Kidney capillary endothelial cell (primary cell): ENCODE data around the gene NPR2.

ENCODE experiments used
- DNase-seq: peaks from one replicate; pipeline ENCODE4 v3.0.0-alpha.2; 2018; ENCODE audit warnings: low spot score

NPR2 gene

GRCh38 chr9:35834260-35835215 lies 43.1 kb downstream of the NPR2 start:
- DNase-seq = no peak

- DNase-seq = no peak
Measured at GRCh38 chr9:35835216-35835632, 43.8 kb downstream of the NPR2 start.

- no peak for DNase-seq
Measured at GRCh38 chr9:35835766-35836165, 44.4 kb downstream of the NPR2 start.

GRCh38 chr9:35836595-35836994 lies 45.2 kb downstream of the NPR2 start:
- DNase-seq = no peak

- DNase-seq = no peak
Measured at GRCh38 chr9:35839926-35840325, 48.5 kb downstream of the NPR2 start.

GRCh38 chr9:35840881-35841644 lies 49.7 kb downstream of the NPR2 start:
- no peak for DNase-seq

GRCh38 chr9:35841645-35841900 lies 50.2 kb downstream of the NPR2 start:
- no peak for DNase-seq

- no peak for DNase-seq
Measured at GRCh38 chr9:35842020-35842745, 50.8 kb downstream of the NPR2 start.

- no peak for DNase-seq
Measured at GRCh38 chr9:35842795-35843194, 51.4 kb downstream of the NPR2 start.

- peak; percentile 94 for DNase-seq
Measured at GRCh38 chr9:35844628-35845270, 53.4 kb downstream of the NPR2 start.

- no peak for DNase-seq
Measured at GRCh38 chr9:35845824-35846771, 54.7 kb downstream of the NPR2 start.

- peak; percentile 20 for DNase-seq
Measured at GRCh38 chr9:35847792-35848572, 56.6 kb downstream of the NPR2 start.

GRCh38 chr9:35852267-35852815 lies 61.0 kb downstream of the NPR2 start:
- DNase-seq = no peak

GRCh38 chr9:35852876-35853865 lies 61.8 kb downstream of the NPR2 start:
- no peak for DNase-seq

GRCh38 chr9:35854091-35854762 lies 62.8 kb downstream of the NPR2 start:
- no peak for DNase-seq

GRCh38 chr9:35856206-35856605 lies 64.8 kb downstream of the NPR2 start:
- DNase-seq = no peak

- no peak for DNase-seq
Measured at GRCh38 chr9:35856882-35857281, 65.5 kb downstream of the NPR2 start.

GRCh38 chr9:35858458-35858857 lies 67.1 kb downstream of the NPR2 start:
- DNase-seq = no peak
